T1000 (cell line): ENCODE measurements around the gene ACADL.
A peak's percentile ranks its signal among the peaks of the same experiment; 100 is the strongest.

Experiments used
- DNase-seq: peaks from one replicate; lab custom pipeline; 2025; ENCODE audit warnings: mixed read lengths; lab: John Stamatoyannopoulos, UW

ACADL gene

DNA sequence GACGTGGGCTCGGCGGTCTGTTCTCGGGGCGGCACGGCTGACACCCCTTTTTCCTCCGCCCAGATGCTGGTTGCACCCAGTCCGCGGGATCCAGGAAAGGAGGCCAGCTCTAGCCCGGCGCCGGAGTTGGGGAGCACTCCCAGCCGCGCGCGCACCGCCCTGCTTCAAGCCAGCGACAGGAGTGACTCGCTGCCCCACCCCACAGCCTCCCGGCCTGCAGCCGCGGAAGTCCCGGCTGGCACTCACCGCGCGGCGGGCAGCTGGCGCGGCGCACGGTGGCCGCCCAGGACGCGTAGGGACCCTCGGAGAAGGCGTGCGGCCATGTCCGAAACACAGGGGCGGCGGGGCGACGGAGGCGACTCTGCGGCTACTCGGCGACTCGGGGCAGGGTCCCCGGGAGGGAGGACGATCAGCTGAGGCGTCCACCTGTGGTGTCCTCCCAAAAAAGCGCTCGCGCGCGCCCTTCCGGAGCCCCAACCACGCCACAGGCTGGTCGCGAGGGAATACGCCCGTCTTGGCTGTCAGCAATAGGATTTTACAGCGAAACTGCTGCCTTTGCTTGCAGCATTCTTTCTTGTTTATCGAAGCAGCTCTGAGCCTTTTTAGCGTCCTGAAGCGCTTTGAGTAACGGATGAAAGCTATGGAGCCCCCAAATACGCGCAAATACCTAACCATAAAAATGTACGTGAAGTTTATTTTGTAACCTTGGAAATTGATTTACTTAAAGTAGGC is at the start of gene ACADL:
Gene ACADL (minus strand): TSS at position 507 of the 732 bp plus-strand sequence. CDS start 184 bp downstream, at position 323.
- peak; percentile 3 for DNase-seq

DNA sequence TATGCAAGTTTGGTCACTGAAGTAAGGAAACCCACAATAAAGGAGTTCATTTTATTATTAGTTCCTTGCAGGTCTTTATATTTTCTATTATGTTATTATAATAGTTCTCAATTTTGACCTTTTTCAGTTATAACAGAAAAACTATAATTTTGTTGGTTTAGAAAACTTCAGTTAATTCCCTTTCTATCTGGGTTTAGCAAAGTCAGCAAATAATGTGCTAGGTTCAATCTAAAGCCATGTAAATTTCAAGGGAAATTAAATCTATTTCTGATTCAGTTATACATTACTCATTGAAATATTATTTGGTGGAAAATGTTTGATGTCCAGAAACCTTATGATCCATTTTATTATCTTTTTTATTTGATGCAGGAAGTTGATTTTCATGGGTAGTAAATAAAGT is 46.1 kb upstream of the ACADL start:
- DNase-seq: no peak

DNA sequence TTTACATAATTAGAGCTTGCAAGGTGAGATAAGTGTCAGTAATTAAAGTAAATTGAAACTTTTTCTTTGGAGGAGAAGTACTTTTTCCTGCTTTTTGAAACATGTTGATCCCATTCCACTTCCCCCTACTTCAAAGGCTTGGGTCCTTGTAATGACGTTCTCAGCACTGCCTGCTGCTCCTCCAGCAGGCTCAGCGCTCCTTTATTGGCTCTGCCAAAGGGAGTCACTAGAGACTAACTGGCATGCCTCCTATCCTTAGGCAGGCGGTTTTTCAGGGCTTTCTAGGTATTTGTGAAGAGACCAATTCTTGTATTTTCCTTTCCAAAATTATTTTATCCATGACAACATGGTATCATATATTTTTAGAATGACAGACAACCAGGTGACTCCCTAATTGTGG is 43.9 kb upstream of the ACADL start:
- DNase-seq: no peak

DNA sequence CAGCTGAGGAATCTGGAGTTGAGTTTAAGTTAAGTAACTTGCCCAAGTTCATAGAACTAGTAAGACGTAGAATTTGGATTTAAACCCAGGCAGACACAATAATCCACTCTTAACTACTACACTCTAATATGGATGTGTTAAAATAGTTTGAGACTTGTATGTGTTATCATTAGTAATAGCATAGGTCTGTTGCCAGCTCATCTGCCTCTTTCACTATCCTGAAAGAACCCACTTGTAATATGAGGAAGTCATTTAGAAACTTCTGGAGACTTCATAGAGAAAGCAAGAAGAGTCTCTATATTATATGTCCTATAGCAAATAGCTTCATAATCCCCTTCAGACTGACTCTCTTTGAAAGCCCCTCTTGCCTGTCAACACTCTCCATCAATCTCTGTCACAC is 43.0 kb upstream of the ACADL start:
- DNase-seq: no peak

DNA sequence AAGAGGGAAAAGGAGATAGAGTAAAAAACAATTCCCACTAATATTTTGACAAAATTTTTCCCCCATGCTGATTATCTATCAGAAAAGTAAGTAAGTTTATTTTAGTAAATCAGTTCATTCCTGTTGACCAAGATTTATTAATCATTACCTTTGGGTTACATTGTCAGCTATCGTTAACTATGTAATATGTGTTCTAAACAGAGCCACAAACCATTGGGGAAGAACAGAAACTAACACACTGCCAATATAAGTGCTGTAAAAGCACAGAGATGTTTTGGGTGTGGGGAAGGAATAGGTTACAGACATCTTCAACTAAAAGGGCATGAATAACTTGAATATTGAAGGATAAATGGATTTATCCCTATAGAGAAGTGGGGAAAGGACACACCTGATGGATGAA is 42.5 kb upstream of the ACADL start:
- DNase-seq: no peak

DNA sequence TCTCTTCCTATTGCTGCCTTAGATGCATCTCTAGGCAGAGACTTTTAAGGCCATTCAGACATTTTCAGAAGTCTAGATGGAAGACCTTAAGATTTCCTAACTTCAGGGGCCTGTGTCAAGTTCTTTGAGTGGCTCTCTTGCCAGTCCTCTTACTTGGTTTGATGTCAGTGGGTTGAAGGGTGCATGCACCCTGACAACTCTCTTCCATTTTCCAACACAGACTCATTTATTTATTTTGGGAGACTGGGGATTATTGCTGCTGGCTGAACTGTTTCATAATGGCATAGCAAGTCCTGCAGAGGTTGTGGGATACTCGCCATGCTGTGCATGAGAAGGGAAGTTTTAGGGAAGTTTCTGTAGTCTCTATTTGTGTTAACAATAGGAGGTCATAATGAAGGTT is 39.0 kb upstream of the ACADL start:
- no peak for DNase-seq

DNA sequence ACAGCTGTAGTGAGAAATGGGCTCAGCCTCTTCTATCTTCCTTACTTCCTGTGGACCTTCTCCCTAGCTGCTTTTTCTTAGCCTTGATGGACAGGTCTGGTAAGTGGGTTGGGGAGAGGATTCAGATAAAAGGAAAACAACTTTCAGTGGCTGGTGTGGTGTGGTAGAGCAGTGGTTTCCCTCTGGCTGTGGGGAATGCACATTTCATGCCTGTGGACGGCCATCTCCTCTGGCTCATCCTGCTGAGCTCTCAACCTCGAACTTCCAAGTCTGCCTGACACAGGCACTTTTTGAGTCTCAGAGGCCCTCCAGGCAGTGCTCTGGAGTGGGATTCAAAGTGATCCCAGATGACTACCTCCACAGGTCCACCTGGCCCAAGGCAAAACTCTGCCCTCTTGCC is 38.6 kb upstream of the ACADL start:
- DNase-seq: no peak

DNA sequence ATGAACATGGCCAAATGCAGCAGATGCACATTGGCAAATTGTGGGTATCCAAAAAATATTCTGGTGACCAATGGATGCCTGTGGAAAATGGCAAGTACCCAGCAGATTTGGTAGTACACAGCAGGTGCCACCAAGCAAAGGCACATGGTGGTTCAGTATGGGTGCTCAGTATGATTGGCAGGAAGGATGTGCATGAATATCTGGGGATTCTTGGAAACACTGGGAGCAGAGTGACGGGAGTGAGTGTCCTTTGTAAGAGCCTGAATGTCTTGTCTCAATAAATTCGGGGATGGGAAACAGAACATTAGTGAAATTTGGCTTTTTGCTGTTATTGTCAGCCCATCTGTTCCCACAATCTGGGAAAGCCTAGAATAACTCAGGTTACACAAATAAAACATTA is 36.8 kb upstream of the ACADL start:
- no peak for DNase-seq

DNA sequence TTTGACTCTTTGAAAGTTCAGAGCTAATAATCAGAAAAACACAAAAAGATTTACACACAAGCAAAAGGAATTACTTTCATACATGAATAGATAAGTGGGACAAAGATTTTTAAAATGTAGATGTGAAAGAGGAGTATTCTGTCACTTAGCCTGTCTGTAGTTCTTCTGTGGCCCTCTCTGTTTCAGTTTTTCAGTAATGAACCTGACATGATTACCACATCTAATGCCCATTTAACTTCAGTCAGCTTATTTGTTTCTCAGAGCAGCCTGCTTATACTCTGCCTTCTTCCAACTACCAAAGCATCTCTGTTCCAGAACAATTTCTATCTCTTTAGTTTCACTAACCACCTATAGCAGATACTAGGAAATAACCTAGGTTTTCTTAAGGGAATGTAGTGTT is 34.4 kb upstream of the ACADL start:
- DNase-seq: no peak

DNA sequence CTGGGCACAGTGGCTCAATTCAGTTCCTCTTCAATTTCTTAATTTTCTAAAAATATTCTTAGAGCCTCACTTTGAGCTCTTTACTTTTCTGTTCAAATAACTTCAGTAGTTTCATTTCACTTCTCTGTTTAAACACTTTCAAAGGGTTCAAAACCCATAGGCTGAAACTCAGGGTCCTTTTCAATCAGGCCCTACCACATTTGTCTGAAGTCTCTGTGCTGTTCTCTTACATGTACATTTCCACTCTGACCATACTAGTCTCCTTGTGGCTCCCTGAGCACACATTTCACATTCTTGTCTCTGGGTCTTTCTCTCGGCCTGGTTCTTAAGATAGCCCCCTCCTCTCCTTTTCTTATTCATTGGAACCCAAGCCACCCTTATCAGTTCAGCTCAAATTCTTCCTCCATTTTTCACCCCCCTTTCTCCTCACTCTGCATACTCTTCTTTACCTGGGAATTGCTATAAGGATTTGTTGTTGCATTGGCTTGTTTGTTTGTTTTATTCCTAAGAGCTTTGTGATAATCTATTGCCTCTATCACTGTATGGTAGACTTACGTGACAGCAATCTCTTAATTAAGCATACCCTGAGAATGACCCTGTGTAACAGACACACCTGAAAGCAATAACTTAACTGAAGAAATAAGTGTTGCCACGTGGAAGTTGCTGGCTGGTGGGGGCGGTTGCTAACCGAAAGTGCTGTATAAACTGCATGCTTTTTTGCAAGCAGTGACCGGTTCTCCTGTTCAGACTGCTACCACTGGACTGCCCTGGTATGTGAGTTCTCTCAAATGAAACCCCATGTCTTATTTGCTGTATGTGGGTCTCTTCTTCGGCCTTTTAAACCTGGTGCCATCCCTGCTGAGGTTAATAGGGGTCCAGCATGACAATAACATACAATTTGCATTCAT is 27.7 kb upstream of the ACADL start:
- DNase-seq: no peak

DNA sequence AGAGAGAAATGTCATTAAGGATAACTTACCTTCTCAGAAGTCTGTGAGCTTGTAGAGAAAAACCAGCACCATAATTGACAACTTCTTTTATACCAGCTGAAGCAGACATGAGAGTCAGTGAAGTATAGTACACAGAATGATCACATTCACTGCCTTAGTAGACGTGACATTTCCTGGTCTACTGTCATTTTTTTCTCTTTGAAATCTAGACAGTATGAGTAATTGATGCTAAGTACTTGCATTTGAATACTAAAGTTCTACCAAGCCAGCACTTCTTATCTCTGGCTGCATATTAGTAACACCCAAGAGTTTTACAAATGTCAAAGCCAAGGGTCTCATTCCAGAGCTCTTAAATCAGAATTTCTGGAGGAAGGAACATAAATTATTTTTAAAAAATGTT is 25.4 kb upstream of the ACADL start:
- no peak for DNase-seq

DNA sequence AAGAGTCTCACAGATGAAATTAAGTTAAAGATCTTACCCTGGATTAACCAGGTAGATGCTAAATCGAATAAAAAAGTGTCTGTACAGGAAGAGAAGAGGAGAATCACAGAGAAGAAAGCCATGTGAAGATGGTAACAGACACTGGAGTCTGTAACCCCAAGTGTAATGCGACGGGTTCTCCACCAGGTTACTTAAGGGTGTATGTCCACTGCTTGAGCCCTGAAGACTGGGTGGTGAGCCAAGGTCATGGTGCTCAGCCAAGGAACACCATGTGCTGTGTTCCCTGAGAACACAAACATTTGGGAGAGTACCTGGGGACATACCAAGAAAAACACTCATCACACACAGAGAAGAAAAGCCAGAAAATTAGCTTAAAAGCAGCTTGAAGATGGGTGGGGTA is 8.2 kb upstream of the ACADL start:
- DNase-seq: no peak

DNA sequence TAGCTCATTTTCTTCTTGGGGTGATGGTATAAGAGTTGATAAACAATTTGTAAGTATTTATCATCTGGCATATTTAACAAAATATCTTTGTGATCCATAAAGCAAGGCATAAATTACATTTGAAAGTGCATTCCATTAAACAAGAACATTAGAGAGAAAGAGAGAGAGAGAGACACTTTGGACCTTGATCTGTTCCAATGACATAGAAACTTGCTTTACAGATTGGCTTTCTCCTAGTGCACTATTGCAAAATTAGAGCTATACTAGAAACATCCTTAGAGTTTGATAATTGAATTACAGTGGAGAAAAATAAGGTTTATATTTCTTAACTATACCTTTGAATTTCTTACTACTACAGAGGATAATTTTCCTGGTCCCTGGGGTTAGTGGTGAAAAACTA is 5.7 kb upstream of the ACADL start:
- no peak for DNase-seq

DNA sequence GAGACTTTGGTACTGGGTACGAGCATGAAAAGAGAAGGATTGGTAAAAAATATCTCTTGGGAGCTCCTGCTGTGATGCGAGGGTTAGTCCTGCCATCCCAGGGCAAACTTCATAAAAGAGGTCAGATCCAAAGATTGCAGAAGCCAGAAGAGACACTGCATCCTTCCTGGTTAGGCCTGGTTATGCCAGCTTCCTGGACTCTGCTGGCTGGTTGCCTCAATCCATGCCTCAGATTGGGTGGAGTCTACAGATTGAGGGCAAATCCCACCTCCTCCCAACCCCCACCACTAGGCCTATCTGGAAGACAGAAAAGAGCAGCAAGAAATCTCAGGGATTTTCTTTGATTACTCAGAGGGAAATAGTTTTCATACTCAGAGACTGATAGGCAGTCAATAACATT is 5.3 kb upstream of the ACADL start:
- DNase-seq: no peak

DNA sequence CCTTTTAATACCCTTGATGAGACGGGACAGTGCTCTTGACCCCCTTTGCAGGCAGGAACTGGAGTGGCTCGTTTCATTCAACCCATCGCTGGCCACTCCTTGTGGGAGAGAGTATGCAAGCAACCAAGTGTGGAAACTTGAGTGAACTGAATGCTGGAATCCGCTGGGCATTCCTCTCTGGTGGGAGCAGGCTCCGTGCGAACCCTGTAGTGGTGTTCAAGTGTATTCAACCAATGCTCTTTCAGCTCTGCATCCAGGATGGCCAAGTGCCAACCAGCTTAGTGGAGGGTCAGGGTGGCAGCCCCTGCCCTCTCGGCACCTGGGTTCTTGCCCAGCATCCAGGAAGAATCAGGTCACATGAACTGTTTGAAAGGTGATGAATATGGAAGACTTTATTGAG is 3.3 kb upstream of the ACADL start:
- no peak for DNase-seq

DNA sequence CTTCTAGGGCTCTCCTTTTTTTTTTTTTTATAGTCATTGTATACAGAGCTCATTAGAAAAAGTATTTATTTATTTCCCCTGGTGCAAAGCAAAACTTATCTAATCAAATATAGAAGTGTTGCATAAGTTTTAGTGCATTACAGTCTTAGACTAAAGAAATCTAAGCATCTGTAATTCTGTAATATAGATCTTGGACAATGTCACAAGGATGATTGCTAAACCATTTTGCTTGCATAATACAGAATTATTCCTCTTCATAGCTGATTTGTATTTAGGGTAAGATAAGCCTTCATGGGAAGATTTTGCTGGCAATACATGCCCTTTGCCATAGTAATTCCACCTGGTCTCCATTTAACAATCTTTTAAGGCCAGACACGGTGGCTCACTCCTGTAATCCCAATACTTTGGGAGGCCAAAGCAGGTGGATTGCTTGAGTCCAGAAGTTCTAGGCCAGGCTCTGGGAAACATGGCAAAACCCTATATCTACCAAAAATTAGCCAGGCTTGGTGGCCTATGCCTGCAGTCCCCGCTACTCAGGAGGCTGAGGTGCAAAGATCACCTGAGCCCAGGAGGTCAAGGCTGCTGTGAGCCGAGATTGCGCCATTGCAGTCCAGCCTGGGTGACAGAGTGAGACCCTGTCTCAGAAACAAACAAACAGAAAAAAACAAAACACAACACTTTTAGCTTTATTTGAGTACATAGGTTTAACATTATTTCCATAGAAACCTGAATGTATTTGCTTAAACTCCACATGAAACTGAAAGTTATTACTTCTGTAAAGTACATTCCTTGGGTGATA is 2.2 kb upstream of the ACADL start:
- DNase-seq: no peak

DNA sequence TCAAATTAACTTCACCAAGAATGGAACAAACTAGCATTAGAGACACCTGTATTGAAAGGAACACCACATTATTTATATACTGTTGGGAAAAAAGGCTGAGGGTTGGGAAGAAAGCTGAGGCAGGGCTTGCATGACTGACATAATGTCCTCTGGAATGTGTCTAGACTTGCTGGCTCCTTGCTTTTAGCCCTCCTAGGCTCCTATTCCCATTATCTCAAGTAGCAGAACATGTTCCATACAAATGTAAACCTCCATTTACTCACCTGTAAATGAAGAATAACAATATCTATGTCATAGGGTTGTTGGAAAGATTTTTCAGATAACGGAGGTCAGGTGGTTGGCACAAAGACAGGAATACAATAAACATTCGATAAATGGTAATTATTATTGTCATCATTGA is 976 bp upstream of the ACADL start:
- DNase-seq: no peak

DNA sequence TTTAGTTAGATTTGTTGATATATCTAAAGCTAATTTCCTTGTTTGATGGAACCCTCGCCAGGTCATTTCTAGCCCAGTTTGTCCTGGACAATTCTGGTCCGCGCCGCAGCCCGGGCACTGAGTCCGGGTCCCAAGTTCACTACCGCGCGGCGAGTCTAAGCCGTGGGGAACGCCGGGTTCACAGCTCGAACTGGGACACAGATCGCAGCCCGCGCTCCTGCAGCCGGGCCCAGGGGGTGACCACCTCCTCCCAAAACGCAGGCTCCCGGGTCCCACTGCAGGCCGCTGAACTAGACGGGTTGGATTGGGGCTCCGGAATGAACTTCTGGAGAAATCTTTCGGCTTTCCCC is 681 bp downstream of the ACADL start:
- DNase-seq: no peak

DNA sequence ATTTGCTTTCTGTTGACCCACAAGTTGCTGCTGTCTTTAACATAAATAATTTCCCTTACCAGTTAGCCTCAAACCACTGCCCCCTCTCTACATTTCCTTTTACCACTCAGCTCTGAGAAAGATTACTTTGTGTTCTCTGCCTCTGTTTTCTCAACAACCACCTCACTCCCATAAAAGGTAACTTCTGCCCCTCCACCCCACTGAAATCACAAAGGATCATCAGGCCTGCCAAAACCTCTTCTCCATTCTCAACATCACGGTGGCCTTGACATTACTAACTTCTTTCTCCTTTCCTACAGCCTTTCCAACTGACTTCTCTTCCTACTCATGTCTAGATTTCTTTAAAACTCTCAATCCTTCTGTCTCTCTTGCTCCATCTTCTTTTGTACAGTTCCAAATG is 10.1 kb downstream of the ACADL start:
- DNase-seq: no peak

DNA sequence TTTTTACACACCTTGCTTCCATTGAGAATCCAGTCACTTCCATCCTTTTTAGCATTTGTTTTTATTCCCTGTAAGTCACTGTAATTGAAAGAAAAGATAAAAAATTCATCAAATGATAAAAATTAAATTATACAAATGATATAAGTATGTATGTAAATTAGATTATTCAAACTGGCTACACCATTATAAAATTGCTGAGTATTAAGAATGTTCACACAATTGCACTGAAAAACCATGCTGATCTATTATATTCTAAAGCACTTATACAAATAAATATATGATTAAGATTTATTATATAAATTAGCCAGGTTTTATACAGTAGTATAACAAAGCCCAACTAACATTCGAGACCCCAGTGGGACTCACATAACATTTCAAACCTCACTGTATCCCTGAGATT is 15.1 kb downstream of the ACADL start:
- no peak for DNase-seq

DNA sequence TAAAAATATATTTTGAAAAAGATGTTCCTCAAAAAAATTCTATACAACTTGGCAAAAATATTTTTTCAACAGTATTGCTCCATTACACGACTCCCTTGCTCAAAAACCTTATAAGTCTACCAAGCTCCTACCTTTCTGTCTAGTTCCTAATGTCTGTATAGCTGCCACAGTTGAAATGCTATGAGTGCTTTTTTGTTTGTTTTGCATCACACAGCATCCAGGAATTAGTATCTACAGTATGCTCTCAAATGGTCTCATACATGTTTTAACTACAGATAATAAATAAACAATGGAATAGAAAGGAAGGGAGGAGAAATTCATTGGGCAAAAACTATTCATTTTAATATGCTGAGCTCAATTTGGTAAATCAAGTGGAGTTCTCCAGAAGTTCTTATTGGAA is 17.3 kb downstream of the ACADL start:
- DNase-seq: no peak

DNA sequence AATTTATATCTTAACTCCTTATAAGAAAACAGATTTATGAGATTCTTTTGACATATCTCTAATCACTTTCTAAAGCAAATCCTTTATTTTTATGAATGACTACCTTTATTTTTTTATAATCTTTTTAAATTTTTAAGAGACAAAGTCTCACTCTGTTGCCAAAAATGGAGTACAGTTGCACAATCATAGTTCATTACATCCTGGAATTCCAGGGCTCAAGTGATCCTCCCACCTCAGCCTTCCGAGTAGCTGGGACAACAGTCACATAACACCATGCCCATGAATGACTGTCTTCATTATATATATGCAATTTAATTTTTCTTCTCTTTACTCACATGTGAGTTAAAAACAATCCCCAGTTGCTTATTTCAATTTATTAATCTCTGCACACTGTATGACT is 21.7 kb downstream of the ACADL start:
- DNase-seq: no peak

DNA sequence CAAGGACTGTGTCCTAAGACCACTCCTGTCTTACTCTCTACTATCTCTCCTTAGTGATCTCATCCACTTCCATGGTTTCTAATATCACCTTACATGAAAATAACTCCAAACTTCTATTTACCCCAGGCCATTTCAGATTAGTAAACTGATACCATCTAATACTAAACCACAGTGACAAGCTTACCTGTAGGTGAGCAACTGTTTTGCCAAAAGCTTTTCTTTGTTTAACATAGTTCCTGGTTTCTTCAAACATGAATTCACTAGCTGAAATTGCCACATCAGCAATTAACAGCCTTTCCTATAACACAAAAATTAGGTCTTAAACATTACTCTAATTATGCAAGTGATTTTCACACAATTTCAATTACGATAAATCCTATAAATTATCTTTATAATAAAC is 22.1 kb downstream of the ACADL start:
- DNase-seq: no peak
